IPS-18c (cell line): ENCODE results near the gene PTPRT.

Source experiments
- H3K4me3 ChIP-seq: 2 replicates; pipeline ENCODE4 v1.7.0; 2013; ENCODE audit warnings: low read depth, mild to moderate bottlenecking, low read length, moderate library complexity; ENCODE audit not compliant: insufficient read depth
- H3K9me3 ChIP-seq: one replicate; pipeline ENCODE4 v1.6.1; 2013; ENCODE audit warnings: mild to moderate bottlenecking, low read length, moderate library complexity; ENCODE audit not compliant: control insufficient read depth, insufficient read depth

Gene PTPRT

DNA sequence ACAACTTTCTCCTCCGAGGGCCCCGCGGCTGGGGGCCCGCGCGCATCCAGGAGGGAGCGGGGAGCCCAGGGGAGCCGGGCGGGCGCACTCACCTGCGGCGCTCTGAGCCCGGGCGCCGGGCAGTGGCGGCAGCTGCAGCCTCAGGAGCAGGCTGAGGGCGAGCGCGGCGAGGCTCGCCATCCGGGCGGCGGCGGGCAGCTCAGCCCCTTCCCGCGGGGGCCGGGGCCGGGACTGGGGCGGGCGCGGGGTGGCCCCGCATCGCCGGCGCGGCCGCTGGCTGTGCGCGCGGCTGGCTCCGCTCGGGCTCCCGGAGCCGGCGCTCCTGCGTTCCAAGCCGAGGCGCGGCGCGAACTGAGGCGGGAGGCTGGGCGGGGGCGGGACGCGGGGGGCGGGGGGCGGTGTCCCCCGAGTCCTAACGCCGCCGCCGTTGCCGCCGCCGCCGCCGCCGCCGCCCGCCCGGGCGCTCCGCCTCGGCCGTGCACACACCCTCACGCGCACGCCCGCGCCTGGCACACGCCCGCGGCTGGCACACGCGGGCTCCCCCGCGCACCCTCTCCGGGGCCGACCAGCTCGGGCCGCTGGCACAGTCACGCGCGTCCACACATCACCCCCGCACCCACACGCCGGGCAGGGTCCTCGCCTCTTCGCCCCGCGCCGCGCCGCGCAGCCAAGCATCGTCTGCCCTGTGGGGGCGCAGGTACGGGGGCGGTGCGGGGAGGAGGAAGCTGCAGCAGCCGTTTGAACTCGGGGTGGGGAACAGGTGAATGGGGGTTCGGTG, at the start of gene PTPRT:
Gene PTPRT, minus strand, starts transcription at position 353 of the 778 bp plus-strand sequence. Its CDS starts 173 bp downstream, at position 180.
- Histone ChIP-seq H3K4me3 (peak within 1 kb of the TSS; percentile 68), H3K9me3 (no peaks in the 10 kb centered on the region)

DNA sequence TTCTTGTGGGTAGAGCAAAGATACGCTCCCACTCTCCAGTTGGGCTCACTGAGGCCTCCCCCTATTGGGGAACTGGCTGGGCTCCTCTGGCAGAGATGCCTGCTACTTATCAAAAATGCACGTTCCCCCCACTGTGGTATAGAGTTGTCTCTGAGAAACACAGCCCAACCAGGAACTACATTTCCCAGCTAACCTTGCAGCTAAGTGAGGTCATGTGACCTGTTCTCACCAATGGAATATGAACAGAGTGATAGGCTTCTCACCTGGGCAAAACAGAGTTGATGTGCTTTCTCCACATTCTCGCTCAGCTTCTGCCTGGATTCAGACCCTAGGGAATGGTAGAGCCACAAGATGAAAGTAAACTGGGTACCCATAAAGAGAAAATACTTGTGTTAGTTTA, 49.1 kb upstream of the PTPRT start:
- H3K4me3 ChIP-seq, result no peak overlapping the region
- H3K9me3 ChIP-seq, result no peaks in the 10 kb centered on the region

DNA sequence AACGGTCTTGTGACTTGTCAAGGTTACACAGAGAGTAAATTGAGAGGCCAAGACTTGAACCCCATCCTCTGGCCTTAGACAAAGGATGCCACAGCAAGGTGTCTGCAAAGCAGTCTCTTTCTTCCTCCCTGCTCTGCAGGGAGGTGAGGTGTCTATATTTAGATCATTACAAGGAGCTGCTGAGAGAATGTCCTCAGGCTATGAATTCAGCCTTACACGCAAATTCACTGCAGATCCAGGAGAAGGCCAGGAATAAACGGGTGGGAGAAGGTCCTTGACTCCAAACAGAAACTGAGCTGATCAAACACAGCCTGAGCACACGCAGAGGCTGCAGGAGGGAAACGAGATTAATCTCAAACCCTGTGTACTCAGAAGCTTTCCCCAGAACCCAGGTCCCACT, 48.6 kb upstream of the PTPRT start:
- Histone ChIP-seq H3K9me3 (no peaks in the 10 kb centered on the region), H3K4me3 (no peak overlapping the region)

DNA sequence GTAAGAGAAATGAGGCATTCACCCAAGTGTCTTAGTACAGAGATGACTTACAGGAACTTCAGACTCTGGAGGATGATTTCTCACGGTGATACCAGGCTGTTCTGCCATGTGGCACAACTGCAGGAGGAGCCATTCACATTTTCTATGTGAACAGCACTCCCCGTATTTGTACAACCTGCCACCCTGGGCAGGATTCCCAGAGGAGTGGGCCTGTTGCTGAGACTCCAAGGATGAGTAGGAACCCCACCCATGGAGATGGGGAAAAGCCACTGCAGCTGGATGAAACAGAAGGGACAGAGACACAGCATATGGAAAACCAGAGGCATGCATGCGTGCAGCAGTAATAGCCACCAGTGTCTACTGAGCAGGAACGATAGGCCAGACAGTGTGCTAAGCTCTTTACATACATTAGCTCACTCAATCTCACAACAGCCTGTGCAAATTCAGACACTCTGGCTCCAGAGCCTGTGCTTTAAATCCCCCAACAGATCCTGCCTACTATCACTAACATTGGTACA, 48.0 kb upstream of the PTPRT start:
- Histone ChIP-seq H3K4me3 (no peak overlapping the region), H3K9me3 (no peaks in the 10 kb centered on the region)

DNA sequence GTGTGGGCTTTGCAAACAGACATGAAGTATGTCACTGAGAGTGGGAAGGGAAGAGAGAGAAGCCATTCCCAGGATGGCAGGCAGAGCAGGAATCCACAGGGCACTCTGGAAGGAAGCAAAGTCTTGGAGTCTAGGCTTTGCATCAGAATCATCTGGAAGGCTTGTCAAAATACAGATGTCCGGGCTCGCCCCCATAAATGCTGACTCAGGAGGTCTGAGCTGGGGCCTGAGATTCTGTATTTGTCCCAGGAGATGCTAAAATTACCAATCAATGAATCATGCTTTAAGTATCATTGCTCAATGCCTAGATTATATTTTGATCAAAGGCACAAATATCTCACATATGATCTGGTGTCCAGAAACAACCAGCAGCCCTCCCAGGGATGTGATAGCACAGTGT, 46.3 kb upstream of the PTPRT start:
- Histone ChIP-seq H3K9me3 (no peaks in the 10 kb centered on the region), H3K4me3 (no peak overlapping the region)

DNA sequence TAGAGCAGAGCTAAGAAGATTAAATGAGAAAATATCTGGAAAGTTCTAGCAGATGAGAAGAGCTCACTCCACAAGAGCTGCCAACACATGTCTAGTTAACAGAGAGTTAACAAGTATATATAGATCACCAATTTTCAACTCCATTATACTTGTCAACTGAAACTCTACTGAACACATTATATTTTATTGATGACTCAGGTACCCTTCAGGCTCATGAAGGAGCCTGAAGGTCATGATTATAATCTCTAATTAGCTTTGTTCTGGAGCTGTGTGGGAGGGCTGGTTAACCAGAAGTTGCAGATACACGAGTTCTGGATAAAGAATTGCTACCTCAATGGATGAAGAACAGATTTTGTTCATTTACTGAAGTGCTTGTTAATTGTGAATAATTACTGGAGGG, 42.1 kb upstream of the PTPRT start:
- Histone ChIP-seq H3K4me3 (no peak overlapping the region), H3K9me3 (no peaks in the 10 kb centered on the region)

DNA sequence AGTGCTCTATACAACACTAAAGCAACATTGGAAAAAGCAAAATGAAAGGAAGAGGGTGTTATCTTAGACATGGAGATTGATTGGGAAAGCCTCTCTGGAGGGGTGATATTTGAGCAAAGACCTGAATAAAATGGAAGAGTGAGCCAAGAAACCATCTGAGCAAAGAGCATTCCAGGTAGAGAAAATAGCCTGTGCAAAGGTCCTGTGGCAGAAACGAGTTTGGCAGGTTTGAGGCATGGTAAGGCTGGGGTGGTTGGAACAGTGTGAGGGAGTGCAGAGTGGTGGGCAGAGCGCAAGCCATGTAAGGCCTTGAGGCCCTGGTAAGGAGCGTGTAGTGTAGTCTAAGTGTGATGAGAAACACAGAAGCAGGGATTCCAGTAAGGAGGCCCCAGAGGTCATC, 40.0 kb upstream of the PTPRT start:
- no peak overlapping the region for H3K4me3 ChIP-seq
- no peaks in the 10 kb centered on the region for H3K9me3 ChIP-seq

DNA sequence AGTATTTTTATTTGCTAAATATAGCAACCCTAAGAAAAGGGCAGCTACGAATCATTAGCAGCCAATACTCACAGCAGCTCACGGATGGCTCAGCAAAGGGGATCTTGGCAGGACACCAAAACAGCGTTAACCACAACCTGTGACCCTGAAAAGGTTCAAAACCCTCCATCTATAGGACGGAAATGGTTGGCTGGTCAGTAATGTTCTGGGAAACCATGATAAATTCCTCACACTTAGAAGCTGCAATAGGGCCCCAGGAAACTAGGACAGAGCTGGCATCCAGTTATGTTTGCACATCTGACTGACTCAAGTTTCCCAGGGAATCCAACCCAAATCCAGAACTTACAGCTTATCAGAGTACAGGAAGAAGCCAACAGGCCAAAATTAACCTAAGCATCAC, 30.9 kb upstream of the PTPRT start:
- H3K9me3 ChIP-seq, result no peaks in the 10 kb centered on the region

DNA sequence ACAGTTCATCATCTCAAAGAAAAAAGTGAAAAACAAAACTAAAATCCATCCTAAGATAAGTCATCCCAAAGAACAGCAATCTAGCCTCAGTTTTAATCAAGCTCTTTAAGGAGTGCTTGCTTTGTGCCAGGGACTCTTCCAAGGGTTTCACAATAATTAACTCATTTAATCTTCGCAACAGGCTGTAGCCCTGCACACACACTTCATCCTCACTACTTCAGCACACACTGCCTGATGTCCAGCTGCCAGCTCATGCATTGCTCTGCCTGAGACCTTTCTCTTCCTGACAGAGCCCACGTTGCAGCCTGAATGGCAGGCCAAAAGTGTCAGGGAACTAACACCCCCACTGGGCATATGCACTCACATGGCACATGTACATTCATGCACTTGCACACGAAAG, 21.2 kb upstream of the PTPRT start:
- no peak overlapping the region for H3K4me3 ChIP-seq
- H3K9me3 ChIP-seq, result no peaks in the 10 kb centered on the region

More for the DNA sequence above, 30.9 kb upstream of the PTPRT start:
- H3K4me3 ChIP-seq, result no peak overlapping the region

DNA sequence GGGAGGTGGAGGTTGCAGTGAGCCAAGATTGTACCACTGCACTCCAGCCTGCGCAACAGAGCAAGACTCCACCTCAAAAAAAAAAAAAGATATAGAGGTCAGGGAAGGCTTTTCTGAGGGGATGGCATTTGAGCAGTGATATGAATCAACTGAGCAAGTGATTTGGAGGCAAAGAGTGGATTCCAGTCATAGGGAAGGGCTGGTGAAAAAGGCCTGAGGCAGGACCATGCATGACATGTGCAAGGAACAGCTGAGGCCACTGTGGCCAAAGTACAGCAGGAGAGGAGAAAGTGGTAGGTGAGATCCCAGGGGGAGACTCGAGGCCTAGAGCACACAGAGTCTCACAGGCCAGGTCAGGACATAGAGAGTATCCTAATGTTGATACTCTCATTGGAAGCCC, 20.1 kb upstream of the PTPRT start:
- Histone ChIP-seq H3K4me3 (no peak overlapping the region), H3K9me3 (no peaks in the 10 kb centered on the region)

DNA sequence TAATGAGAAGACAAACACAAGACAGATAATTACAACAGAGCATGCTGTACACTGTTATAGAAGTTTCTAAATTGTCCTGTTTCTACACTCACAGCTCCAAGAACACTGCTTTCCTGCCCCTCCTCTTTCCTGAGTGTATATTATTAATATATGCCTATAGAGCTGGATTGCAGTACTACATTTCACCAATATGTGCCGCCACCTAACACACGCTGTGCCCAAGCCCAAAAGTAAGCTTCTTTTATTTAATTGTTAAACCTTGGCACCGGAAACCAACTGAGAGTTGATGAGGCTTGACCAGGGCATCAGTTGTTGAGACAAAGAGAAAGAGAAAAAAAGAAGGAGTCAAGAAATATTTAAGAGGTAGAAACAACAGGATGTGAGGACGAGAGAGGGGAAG, 16.0 kb upstream of the PTPRT start:
- no peaks in the 10 kb centered on the region for H3K9me3 ChIP-seq
- no peak overlapping the region for H3K4me3 ChIP-seq

DNA sequence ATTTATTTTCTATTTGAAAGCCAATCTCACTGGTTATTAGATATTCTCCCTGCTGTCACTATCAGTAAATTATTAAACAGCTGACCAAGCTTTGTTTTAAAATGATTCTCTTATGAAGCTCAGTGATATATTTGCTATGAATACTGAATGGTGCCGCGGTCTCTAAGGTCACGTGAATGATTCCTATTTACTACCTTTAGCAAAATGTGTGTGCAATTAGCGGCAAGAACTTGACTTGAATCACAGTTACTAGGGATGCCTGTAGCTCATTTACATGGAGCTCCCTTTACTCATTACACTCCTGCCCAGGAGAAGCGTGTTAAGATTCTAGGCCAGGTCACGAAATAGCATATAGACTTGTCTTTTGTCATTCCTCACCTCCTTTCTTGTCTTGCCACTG, 12.4 kb upstream of the PTPRT start:
- no peaks in the 10 kb centered on the region for H3K9me3 ChIP-seq

DNA sequence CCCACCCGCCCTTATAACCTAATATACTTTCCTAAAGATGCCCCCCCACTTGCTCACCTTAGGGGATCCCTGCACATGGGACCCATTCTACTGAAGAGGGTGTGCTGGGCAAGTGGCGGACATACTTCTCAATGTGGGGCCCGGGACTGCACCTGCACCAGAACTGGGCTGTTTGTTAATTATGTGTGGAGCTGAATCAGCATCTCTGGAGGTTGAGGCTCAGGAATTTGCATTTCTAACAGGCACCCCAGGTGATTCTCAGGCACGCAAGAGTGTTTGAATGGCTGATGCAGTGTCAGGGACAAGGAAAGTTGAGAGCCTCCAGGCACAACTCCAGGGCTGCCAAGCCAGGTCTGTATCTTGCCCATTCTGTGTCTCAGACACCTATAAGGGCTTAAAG, 8.9 kb upstream of the PTPRT start:
- Histone ChIP-seq H3K4me3 (no peak overlapping the region), H3K9me3 (no peaks in the 10 kb centered on the region)

More for the DNA sequence above, 12.4 kb upstream of the PTPRT start:
- H3K4me3 ChIP-seq, result no peak overlapping the region

DNA sequence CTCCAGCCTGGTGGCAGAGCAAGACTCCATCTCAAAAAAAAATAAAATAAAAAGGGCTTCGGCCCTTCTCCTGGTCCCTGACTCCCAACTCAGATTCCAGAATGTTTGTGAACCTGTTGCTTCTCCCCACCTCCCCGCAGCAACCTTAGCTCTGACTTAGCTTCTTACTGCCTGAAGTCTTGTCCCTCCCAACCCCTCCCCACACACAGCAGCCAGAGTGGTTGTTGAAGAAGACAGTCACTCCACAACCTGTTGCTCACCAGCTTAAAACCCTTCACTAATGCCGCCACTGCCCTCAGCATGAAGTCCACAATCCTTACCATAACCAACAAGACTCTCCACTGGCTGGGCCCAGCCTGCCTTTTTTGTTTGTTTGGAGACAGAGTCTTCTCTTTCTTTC, 6.5 kb upstream of the PTPRT start:
- Histone ChIP-seq H3K9me3 (no peaks in the 10 kb centered on the region), H3K4me3 (no peak overlapping the region)

DNA sequence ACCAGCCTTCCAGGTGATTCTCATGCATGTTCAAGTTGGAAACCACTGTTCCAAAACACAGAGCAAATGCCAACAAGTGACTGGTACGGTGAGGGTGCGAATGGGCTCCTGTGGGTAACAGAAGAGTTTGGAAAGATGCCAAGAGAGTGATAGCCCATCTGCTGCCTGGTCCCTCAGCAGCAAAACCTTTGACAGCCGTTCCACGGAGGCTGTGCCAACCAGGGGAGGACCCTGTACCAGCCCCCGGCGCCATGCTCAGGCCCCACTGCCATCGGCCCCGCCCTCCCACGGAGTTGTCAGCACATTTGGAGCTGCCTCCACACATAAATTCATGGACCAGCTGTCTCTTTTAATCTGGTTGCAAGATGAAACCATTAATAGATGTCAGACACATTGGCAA, 4.4 kb upstream of the PTPRT start:
- H3K9me3 ChIP-seq, result no peaks in the 10 kb centered on the region
- no peak overlapping the region for H3K4me3 ChIP-seq

DNA sequence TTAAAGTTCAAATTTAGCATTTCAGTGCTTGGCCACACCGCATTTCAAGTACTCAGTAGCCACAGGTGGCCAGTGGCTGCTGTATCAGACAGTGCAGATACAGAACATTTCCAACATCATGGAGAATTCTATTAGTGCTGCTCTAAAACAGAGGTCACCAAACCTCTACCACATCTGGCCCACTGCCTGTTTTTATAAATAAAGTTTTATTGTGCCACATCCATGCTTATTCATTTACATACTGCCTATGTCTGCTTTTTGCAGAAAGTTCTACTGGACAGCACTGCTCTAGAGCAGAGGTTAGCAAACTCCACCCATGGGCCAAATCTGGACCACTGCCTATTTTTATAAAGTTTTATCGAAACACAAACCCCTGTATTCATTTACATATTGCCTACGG, 3.7 kb upstream of the PTPRT start:
- Histone ChIP-seq H3K4me3 (no peak overlapping the region), H3K9me3 (no peaks in the 10 kb centered on the region)

DNA sequence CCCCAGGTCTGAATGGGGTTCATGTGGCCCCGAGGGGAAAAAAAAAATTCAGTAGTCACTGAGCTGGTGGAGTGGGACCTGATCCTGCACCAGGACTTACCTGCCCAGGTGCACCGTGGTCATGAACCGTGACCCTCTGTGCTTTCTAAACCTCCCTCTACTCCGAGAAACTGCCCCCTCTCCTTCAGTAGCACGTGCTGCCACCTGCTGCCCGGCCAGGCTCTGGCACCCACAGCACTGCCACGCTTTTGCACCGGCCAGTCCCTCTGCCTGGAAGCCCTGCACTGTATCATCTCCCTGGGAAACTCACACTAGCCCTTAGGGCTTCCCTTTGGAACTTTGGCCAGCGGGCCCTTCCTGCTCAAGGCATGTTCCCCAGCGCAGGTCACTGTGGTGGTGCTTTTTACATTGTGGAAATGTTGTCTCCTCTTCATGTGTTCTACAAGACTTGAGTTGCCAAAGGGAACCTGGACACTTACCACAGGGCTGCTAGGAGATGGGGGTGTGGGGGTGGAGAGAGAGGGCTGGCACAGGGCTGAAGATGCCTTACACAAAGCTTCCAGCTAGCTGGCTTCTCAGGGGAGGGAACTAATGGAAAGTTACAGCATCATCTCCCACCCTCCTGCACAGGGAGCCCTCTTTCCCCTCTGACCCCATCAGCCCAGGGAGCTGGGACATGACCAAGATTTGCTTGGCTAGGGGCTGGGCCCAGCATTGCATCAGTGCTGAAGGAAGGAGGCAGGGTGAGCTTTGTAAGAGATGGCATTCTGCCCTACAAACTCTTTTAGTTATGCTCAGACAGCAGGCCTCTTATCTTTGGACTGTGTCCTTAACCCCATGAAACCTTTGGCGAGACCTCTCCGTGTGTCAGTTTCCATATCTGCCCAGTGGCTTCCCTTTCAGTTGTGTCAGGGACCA, 2.5 kb upstream of the PTPRT start:
- no peaks in the 10 kb centered on the region for H3K9me3 ChIP-seq
- H3K4me3 ChIP-seq, result no peak overlapping the region

DNA sequence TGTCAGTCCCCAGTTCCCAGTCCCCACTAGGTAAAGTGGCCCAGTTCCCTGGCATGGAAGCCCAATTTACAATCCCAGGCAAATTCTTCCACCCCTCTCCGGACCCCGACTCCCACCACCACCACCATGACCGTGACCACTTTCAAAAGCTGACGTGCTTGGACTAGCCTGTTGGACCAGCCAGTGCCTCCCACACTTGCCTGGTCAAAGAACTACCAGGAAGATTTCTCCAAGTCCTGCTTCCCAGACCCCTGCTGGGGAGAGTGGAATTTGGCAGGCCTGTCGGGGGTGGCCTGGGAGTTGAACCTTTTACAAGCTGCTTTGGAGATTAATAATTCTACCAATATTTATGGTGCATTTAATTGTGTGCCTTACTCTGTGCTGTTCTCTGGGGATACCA, 1.4 kb upstream of the PTPRT start:
- Histone ChIP-seq H3K9me3 (no peaks in the 10 kb centered on the region), H3K4me3 (no peak overlapping the region)
